IMR-90 (cell line): ENCODE results near the gene CPLX1. TPM values are rescaled to one million over a fixed set of nuclear protein-coding genes. Genes with fewer than 3 reads are reported as not detected.
A peak's percentile ranks its signal among the peaks of the same experiment; 100 is the strongest.

Source experiments
- ATAC-seq: fragments of 200-7000 bp; cut with Tn5 transposase; 2 replicates; pipeline ENCODE4 v1.9.1; 2020; ENCODE audit warnings: low read depth, mild to moderate bottlenecking, moderate library complexity
- BruUV-seq: library from RNA; stranded (reverse); fragments of 400-500 nt; replicated peaks from 2 replicates; lab custom pipeline; 2021; lab: Mats Ljungman, UMichigan
- CTCF ChIA-PET: fragments of 300-600 bp; formaldehyde crosslinking; extraction: SDS; loops from one replicate; lab custom pipeline; 2021; ENCODE audit warnings: antibody characterized with exemption; lab: Yijun Ruan, JAX
- POLR2A ChIA-PET: fragments of 300-600 bp; sonication (Branson Sonifier 250); formaldehyde crosslinking; loops from one replicate; lab custom pipeline; 2022; ENCODE audit warnings: antibody characterized with exemption; ENCODE audit not compliant: unreplicated experiment; lab: Charles Lee
- DNase-seq: peaks from one replicate; pipeline ENCODE4 v3.0.0; 2013
- H2AFZ ChIP-seq: replicated peaks from 2 replicates; pipeline ENCODE3; 2013; ENCODE audit warnings: low read length, mild to moderate bottlenecking; ENCODE audit not compliant: poor library complexity
- H2AK5ac ChIP-seq: 2 replicates; pipeline ENCODE4 v1.6.1; 2013; ENCODE audit warnings: low read depth, low read length, inconsistent platforms
- H2AK9ac ChIP-seq: replicated peaks from 2 replicates; pipeline ENCODE3; 2013; ENCODE audit warnings: mild to moderate bottlenecking, low read depth, low read length, moderate library complexity; ENCODE audit not compliant: poor library complexity
- H2BK120ac ChIP-seq: 2 replicates; pipeline ENCODE4 v1.6.1; 2013; ENCODE audit warnings: low read depth, low read length, inconsistent platforms
- H2BK15ac ChIP-seq: 3 replicates; pipeline ENCODE4 v1.6.1; 2013; ENCODE audit warnings: low read depth, low read length, inconsistent platforms
- H2BK20ac ChIP-seq: 2 replicates; pipeline ENCODE4 v1.6.1; 2013; ENCODE audit warnings: low read depth, mild to moderate bottlenecking, inconsistent platforms, low read length, moderate library complexity
- H2BK5ac ChIP-seq: 2 replicates; pipeline ENCODE4 v1.6.1; 2013; ENCODE audit warnings: mild to moderate bottlenecking, low read depth, low read length, inconsistent platforms; ENCODE audit not compliant: poor library complexity, severe bottlenecking
- H3K14ac ChIP-seq: replicated peaks from 2 replicates; pipeline ENCODE4 v1.6.1; 2013; ENCODE audit warnings: low read depth, low read length, inconsistent platforms
- H3K18ac ChIP-seq: 2 replicates; pipeline ENCODE4 v1.6.1; 2013; ENCODE audit warnings: low read depth, low read length, control low read depth
- H3K23ac ChIP-seq: 2 replicates; pipeline ENCODE4 v1.6.1; 2013; ENCODE audit warnings: low read depth, low read length, inconsistent platforms
- H3K27ac ChIP-seq: 2 replicates; pipeline ENCODE4 v1.5.1; 2013; ENCODE audit warnings: mild to moderate bottlenecking, control low read depth, low read length; ENCODE audit not compliant: insufficient read depth
- H3K27me3 ChIP-seq: 2 replicates; pipeline ENCODE4 v1.6.1; 2013; ENCODE audit warnings: low read length; ENCODE audit not compliant: control insufficient read depth, insufficient read depth
- H3K36me3 ChIP-seq: 2 replicates; pipeline ENCODE4 v1.6.1; 2013; ENCODE audit warnings: low read length, mixed read lengths; ENCODE audit not compliant: control insufficient read depth, insufficient read depth
- H3K4ac ChIP-seq: 2 replicates; pipeline ENCODE4 v1.6.1; 2013; ENCODE audit warnings: low read depth, low read length, inconsistent platforms
- H3K4me1 ChIP-seq: 2 replicates; pipeline ENCODE4 v1.6.1; 2013; ENCODE audit warnings: low read length, mixed read lengths; ENCODE audit not compliant: control insufficient read depth, insufficient read depth
- H3K4me2 ChIP-seq: 2 replicates; pipeline ENCODE4 v1.6.1; 2013; ENCODE audit warnings: low read depth, mild to moderate bottlenecking, control low read depth, low read length, moderate library complexity
- H3K4me3 ChIP-seq: 2 replicates; pipeline ENCODE4 v1.5.1; 2013; ENCODE audit warnings: low read depth, mild to moderate bottlenecking, control low read depth, low read length, moderate library complexity; ENCODE audit not compliant: insufficient read depth
- H3K56ac ChIP-seq: 2 replicates; pipeline ENCODE4 v1.6.1; 2013; ENCODE audit warnings: low read length, inconsistent platforms; ENCODE audit not compliant: insufficient read depth; ENCODE audit errors: extremely low read depth
- H3K79me1 ChIP-seq, 2 experiments: 2 replicates each; pipeline ENCODE4 v1.6.1; 2013; ENCODE audit warnings: low read length in 2 of 2, inconsistent platforms in 1 of 2, low read depth in 1 of 2
- H3K9ac ChIP-seq: 2 replicates; pipeline ENCODE4 v1.6.1; 2013; ENCODE audit warnings: low read depth, low read length, control low read depth
- H3K9me1 ChIP-seq: 2 replicates; pipeline ENCODE4 v1.6.1; 2013; ENCODE audit warnings: low read length, inconsistent platforms; ENCODE audit not compliant: insufficient read depth
- H3K9me3 ChIP-seq: 2 replicates; pipeline ENCODE4 v1.6.1; 2013; ENCODE audit warnings: low read length; ENCODE audit not compliant: control insufficient read depth, insufficient read depth
- H4K20me1 ChIP-seq: 2 replicates; pipeline ENCODE4 v1.6.1; 2013; ENCODE audit warnings: low read length, inconsistent platforms; ENCODE audit not compliant: insufficient read depth
- H4K5ac ChIP-seq: 2 replicates; pipeline ENCODE4 v1.6.1; 2013; ENCODE audit warnings: mild to moderate bottlenecking, low read depth, low read length, control low read depth
- H4K8ac ChIP-seq, 2 experiments: 2 replicates each; pipeline ENCODE4 v1.6.1; 2013; ENCODE audit warnings: low read depth in 2 of 2, low read length in 2 of 2, control low read depth in 1 of 2, inconsistent platforms in 1 of 2
- H4K91ac ChIP-seq: 2 replicates; pipeline ENCODE4 v1.6.1; 2013; ENCODE audit warnings: low read depth, low read length, inconsistent platforms; ENCODE audit not compliant: insufficient read depth
- CTCF ChIP-seq: conservative IDR thresholded peaks from 2 replicates; pipeline ENCODE4 v1.5.1; 2012; ENCODE audit warnings: mild to moderate bottlenecking, low read depth, low read length, improper control_type of control experiment
- MAZ ChIP-seq: IDR thresholded peaks from 2 replicates; pipeline ENCODE4 v1.6.1; 2012; ENCODE audit warnings: low read depth, mild to moderate bottlenecking, low read length, improper control_type of control experiment, moderate library complexity, borderline replicate concordance
- MXI1 ChIP-seq: IDR thresholded peaks from 2 replicates; pipeline ENCODE4 v1.6.1; 2012; ENCODE audit warnings: low read depth, mild to moderate bottlenecking, low read length, moderate library complexity, borderline replicate concordance
- WGBS, 2 experiments: methylation state at CpG; one replicate each; pipeline versions ENCODE4 v1.1.5 to v1.1.7; 2013; ENCODE audit warnings: missing lambda C conversion rate in 2 of 2; ENCODE audit not compliant: insufficient read length in 1 of 2; ENCODE audit errors: extremely low coverage in 2 of 2; 5-methylcytosine and 5-hydroxymethylcytosine counted together
- dilution Hi-C: fragments of 300-500 bp; cut with HindIII; formaldehyde crosslinking; loops from one replicate; pipeline ENCODE4 v1.14.3; 2018; ENCODE audit warnings: low sequenced_read_pairs; ENCODE audit not compliant: unreplicated experiment
- in situ Hi-C: fragments of 300-500 bp; cut with MboI; formaldehyde crosslinking; loops from 3 replicates; pipeline ENCODE4 v1.14.3; 2019; ENCODE audit warnings: low sequenced_read_pairs, inconsistent platforms, mixed read lengths
- intact Hi-C: fragments of 100-400 bp; cut with micrococcal nuclease; formaldehyde crosslinking; loops from 2 replicates; pipeline ENCODE4 v1.10.0; 2022
- polyA plus RNA-seq, 3 experiments: library from polyadenylated mRNA; depleted of rRNA; stranded (reverse); fragments of >200 nt; gene quantifications; 2 replicates each; pipeline ENCODE4 v1.2.3, GENCODE V29; 2012; ENCODE audit warnings: low replicate concordance in 1 of 3
- total RNA-seq: library from RNA; depleted of rRNA; stranded (reverse); fragments of >200 nt; gene quantifications from 2 replicates; pipeline ENCODE4 v1.2.3, GENCODE V29; 2012

CPLX1 gene
- total and polyA plus RNA-seq, 2 of the 4 experiments (the other 2 are of a cell fraction): 0.05 TPM; not detected in 1

DNA sequence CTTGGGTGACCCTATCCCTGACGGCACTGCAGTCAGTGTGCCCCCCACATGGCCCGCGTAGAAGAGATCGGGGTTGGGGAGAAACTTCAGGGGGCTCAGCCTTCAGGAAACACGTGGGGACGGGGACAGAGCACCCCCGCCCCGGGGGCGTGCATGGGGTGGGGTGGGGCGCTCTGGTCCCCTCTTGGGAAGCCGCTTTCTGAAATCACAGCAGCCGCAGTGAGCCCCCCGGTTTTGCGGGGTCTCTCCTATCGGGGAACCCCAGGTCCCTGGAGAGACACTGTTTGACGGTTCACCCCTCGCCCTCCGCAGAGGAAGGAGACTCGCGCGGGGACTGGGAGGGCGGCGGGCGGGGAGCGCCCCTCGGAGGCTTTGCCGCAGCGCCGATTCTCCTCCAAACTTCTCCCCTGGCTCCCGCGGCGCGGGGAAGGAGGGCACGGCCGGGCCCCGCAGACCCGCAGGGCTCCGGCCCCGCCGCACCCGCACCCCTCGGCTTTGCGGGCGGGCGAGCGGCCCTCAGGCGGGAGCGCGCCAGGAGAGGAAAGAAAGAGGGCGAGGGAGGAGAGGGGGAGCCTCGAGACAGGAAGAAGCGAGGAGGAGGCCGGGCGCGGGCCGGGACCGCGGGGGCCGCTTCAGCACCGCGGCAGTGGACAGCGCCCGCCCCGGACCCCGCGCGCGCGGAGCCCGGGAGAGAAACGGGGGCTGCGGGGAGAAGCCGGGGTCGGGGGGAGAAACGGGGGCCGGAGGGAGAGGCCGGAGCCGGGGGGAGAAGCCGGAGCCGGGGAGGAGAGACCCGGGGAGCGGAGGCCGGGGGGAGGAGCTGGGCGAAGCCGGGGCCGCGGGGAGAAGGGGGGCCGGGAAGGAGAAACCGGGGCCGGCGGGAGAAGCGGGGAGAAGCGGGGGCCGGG, 612 bp downstream of the CPLX1 start:
- no peak overlapping the region for H2BK120ac ChIP-seq
- H2BK5ac ChIP-seq: no peak overlapping the region
- no peak overlapping the region for H2AK9ac ChIP-seq
- H3K23ac ChIP-seq: no peak overlapping the region
- no peak overlapping the region for H3K4ac ChIP-seq
- no peak overlapping the region for H4K5ac ChIP-seq
- ChIA-PET POLR2A (no interaction called here), CTCF (no interaction called here)
- no TSS peak for BruUV-seq
- in situ Hi-C loops (no loop called here), dilution Hi-C loops (no loop called here), intact Hi-C loops (no loop called here)
- H2BK20ac ChIP-seq: no peak overlapping the region
- no peak overlapping the region for H2BK15ac ChIP-seq
- no peak overlapping the region for H3K9ac ChIP-seq
- no peaks in the 10 kb centered on the region for H3K9me3 ChIP-seq
- no peaks in the 10 kb centered on the region for H3K9me1 ChIP-seq
- H4K91ac ChIP-seq: no peak overlapping the region
- H3K4me3 ChIP-seq: no peak overlapping the region; the same call in 1 of the 2 replicates
- no peak overlapping the region for H2AK5ac ChIP-seq
- H4K8ac ChIP-seq: no peak overlapping the region
- peaks cover 3% of the 10 kb centered on the region; the same call in 1 of the 2 replicates for H4K20me1 ChIP-seq
- TF ChIP-seq MXI1: peak; percentile 68; the same call in 1 of the 2 replicates
- peak; percentile 68; the same call in 1 of the 2 replicates for TF ChIP-seq MAZ
- no peak for TF ChIP-seq CTCF
- no peaks in the 10 kb centered on the region for H3K36me3 ChIP-seq
- ATAC-seq (peak; percentile 80), DNase-seq (no peak)
- peaks cover 81% of the 10 kb centered on the region for H3K27me3 ChIP-seq
- H3K79me1 ChIP-seq: no peaks in the 10 kb centered on the region
- H3K14ac ChIP-seq: no peak overlapping the region
- H3K4me2 ChIP-seq: no peak overlapping the region; the same call in 1 of the 2 replicates
- H3K4me1 ChIP-seq: no peaks in the 10 kb centered on the region; the same call in 1 of the 2 replicates
- whole genome bisulfite sequencing, 2 experiments: 3% methylated on average over 18 of the region's 94 CpGs; no CpG with 5 or more reads in 1 of the 2 experiments
- no peak overlapping the region for H3K27ac ChIP-seq
- no peak overlapping the region for H3K18ac ChIP-seq
- no peak overlapping the region for H2AFZ ChIP-seq
- no peak overlapping the region for H3K56ac ChIP-seq
